Type B pancreatic cell (in vitro differentiated cells): Measurements from ENCODE around the gene NAA25. TPM values are rescaled to one million over a fixed set of nuclear protein-coding genes. Genes with fewer than 3 reads are reported as not detected.
A peak's percentile ranks its signal among the peaks of the same experiment; 100 is the strongest.

Experiments used
- DNase-seq: peaks from one replicate; pipeline ENCODE4 v3.0.0; 2021; ENCODE audit warnings: mixed read lengths; ENCODE audit not compliant: unreplicated experiment; ENCODE audit errors: extremely low spot score
- H3K27ac Mint-ChIP-seq: 2 replicates; pipeline ENCODE4 v1.8.0; 2021; ENCODE audit warnings: mild to moderate bottlenecking, mixed read lengths
- H3K27me3 Mint-ChIP-seq: 2 replicates; pipeline ENCODE4 v1.8.0; 2021; ENCODE audit warnings: mixed read lengths
- H3K36me3 Mint-ChIP-seq: 2 replicates; pipeline ENCODE4 v1.8.0; 2021; ENCODE audit warnings: mixed read lengths
- H3K4me1 Mint-ChIP-seq: one replicate; pipeline ENCODE4 v1.8.0; 2021; ENCODE audit warnings: mixed read lengths; ENCODE audit not compliant: unreplicated experiment
- H3K4me3 Mint-ChIP-seq: 2 replicates; pipeline ENCODE4 v1.8.0; 2021; ENCODE audit warnings: mild to moderate bottlenecking, mixed read lengths
- H3K9me3 Mint-ChIP-seq: 2 replicates; pipeline ENCODE4 v1.8.0; 2021; ENCODE audit warnings: mixed read lengths
- CTCF ChIP-seq: fragments of 200-600 bp; sonication (generic); conservative IDR thresholded peaks from 2 replicates; pipeline ENCODE4 v1.5.0; 2021; ENCODE audit warnings: antibody characterized with exemption, mild to moderate bottlenecking
- total RNA-seq: library from RNA; stranded (reverse); gene quantifications from 2 replicates; pipeline ENCODE4 v1.2.1, GENCODE V29; 2021; ENCODE audit warnings: low replicate concordance

NAA25 gene
- total RNA-seq, 1 donor from 2014 or later: 35.9 TPM

- TF ChIP-seq CTCF: no peak
- H3K27me3 Mint-ChIP-seq: no peaks in the 10 kb centered on the region
- peaks cover 26% of the 10 kb centered on the region for H3K4me1 Mint-ChIP-seq
- H3K36me3 Mint-ChIP-seq: no peaks in the 10 kb centered on the region
- H3K4me3 Mint-ChIP-seq: peak overlapping the region; percentile 3
- no peak overlapping the region for H3K27ac Mint-ChIP-seq
- no peak for DNase-seq
- no peaks in the 10 kb centered on the region for H3K9me3 Mint-ChIP-seq
Observed at GRCh38 chr12:112008918-112009317, 99.7 kb downstream of the NAA25 start.

- no peak overlapping the region for H3K27ac Mint-ChIP-seq
- no peak for TF ChIP-seq CTCF
- DNase-seq: no peak
- no peak overlapping the region for H3K4me3 Mint-ChIP-seq
- H3K36me3 Mint-ChIP-seq: no peaks in the 10 kb centered on the region
- no peaks in the 10 kb centered on the region for H3K9me3 Mint-ChIP-seq
- no peaks in the 10 kb centered on the region for H3K27me3 Mint-ChIP-seq
- H3K4me1 Mint-ChIP-seq: peaks cover 26% of the 10 kb centered on the region
Observed at GRCh38 chr12:112007945-112008344, 100.6 kb downstream of the NAA25 start.

GRCh38 chr12:112005419-112006395, 102.9 kb downstream of the NAA25 start:
- Mint-ChIP-seq H3K36me3 (peaks cover 3% of the 10 kb centered on the region), H3K4me3 (peak overlapping the region; percentile 81), H3K27ac (peak overlapping the region; percentile 76), H3K27me3 (no peaks in the 10 kb centered on the region), H3K9me3 (no peaks in the 10 kb centered on the region), H3K4me1 (peaks cover 14% of the 10 kb centered on the region)
- TF ChIP-seq CTCF: no peak
- no peak for DNase-seq

GRCh38 chr12:112004041-112004440, 104.5 kb downstream of the NAA25 start:
- H3K4me3 Mint-ChIP-seq: no peak overlapping the region
- DNase-seq: no peak

GRCh38 chr12:112001576-112001975, 107.0 kb downstream of the NAA25 start:
- no peaks in the 10 kb centered on the region for H3K27me3 Mint-ChIP-seq
- H3K9me3 Mint-ChIP-seq: no peaks in the 10 kb centered on the region
- peaks cover 3% of the 10 kb centered on the region for H3K36me3 Mint-ChIP-seq
- no peak overlapping the region for H3K27ac Mint-ChIP-seq
- TF ChIP-seq CTCF: no peak
- H3K4me1 Mint-ChIP-seq: peaks cover 6% of the 10 kb centered on the region
- no peak for DNase-seq
- no peak overlapping the region for H3K4me3 Mint-ChIP-seq

More at GRCh38 chr12:112004041-112004440, 104.5 kb downstream of the NAA25 start:
- Mint-ChIP-seq H3K27ac (no peak overlapping the region), H3K4me1 (peaks cover 10% of the 10 kb centered on the region), H3K36me3 (peaks cover 3% of the 10 kb centered on the region), H3K9me3 (no peaks in the 10 kb centered on the region), H3K27me3 (no peaks in the 10 kb centered on the region)
- TF ChIP-seq CTCF: no peak
